ENCODE data around the gene HIP1. TPM values are rescaled to one million over a fixed set of nuclear protein-coding genes. Genes with fewer than 3 reads are reported as not detected.
A peak's percentile ranks its signal among the peaks of the same experiment; 100 is the strongest.
"Not testable (repeated sequence)": the region's sequence is repeated elsewhere in the genome, so short reads cannot be mapped to it uniquely, and the experiment has no call there.

Gene HIP1
- total RNA-seq, 2 experiments from 2014 or later: 4.1 to 4.6 TPM

GRCh38 chr7:75735581-75736350, 3.0 kb downstream of the HIP1 start:
- CTCF ChIA-PET: no interaction called here
- peaks cover 7% of the 10 kb centered on the region for H3K27me3 Mint-ChIP-seq (ENCODE audit: low read depth)
- no peak for DNase-seq
- H3K4me1 Mint-ChIP-seq (ENCODE audit: low read depth): peaks cover 24% of the 10 kb centered on the region
- POLR2A ChIA-PET: no interaction called here
- ATAC-seq: no peak
- H3K36me3 Mint-ChIP-seq (ENCODE audit: low read depth): no peaks in the 10 kb centered on the region
- H3K27ac Mint-ChIP-seq: no peak overlapping the region
- H3K4me3 Mint-ChIP-seq: no peak overlapping the region
- H3K9me3 Mint-ChIP-seq (ENCODE audit: insufficient read depth): no peaks in the 10 kb centered on the region

- CTCF ChIA-PET: interaction anchor here (0.7 kb wide), 1 partner anchor 27 kb away, joined by 3 read pairs; no protein-coding TSS in a partner anchor
Observed at GRCh38 chr7:75734586-75735458, 3.9 kb downstream of the HIP1 start.

GRCh38 chr7:75732764-75733630, 5.7 kb downstream of the HIP1 start:
- ChIA-PET POLR2A (no interaction called here), CTCF (no interaction called here)
- Mint-ChIP-seq H3K4me1 (ENCODE audit: low read depth) (peaks cover 32% of the 10 kb centered on the region), H3K9me3 (ENCODE audit: insufficient read depth) (no peaks in the 10 kb centered on the region), H3K36me3 (ENCODE audit: low read depth) (no peaks in the 10 kb centered on the region), H3K4me3 (no peak overlapping the region), H3K27ac (no peak overlapping the region), H3K27me3 (ENCODE audit: low read depth) (peaks cover 4% of the 10 kb centered on the region)
- DNase-seq: no peak
- ATAC-seq: no peak

More at GRCh38 chr7:75734586-75735458, 3.9 kb downstream of the HIP1 start:
- ATAC-seq: no peak
- Mint-ChIP-seq H3K4me1 (ENCODE audit: low read depth) (peaks cover 24% of the 10 kb centered on the region), H3K27ac (no peak overlapping the region), H3K9me3 (ENCODE audit: insufficient read depth) (no peaks in the 10 kb centered on the region), H3K27me3 (ENCODE audit: low read depth) (peaks cover 4% of the 10 kb centered on the region), H3K4me3 (no peak overlapping the region), H3K36me3 (ENCODE audit: low read depth) (no peaks in the 10 kb centered on the region)
- POLR2A ChIA-PET: no interaction called here
- no peak for DNase-seq

GRCh38 chr7:75732016-75732521, 6.7 kb downstream of the HIP1 start:
- H3K27ac Mint-ChIP-seq: no peak overlapping the region
- H3K36me3 Mint-ChIP-seq (ENCODE audit: low read depth): no peaks in the 10 kb centered on the region
- DNase-seq: no peak
- ATAC-seq: no peak
- no peak overlapping the region for H3K4me3 Mint-ChIP-seq
- H3K27me3 Mint-ChIP-seq (ENCODE audit: low read depth): peaks cover 4% of the 10 kb centered on the region
- CTCF ChIA-PET: interaction anchor here (1.0 to 1.9 kb wide), 2 partner anchors 30 to 288 kb away, joined by 3 to 5 read pairs; no protein-coding TSS in a partner anchor
- peaks cover 36% of the 10 kb centered on the region for H3K4me1 Mint-ChIP-seq (ENCODE audit: low read depth)
- POLR2A ChIA-PET: no interaction called here
- H3K9me3 Mint-ChIP-seq (ENCODE audit: insufficient read depth): no peaks in the 10 kb centered on the region

- Mint-ChIP-seq H3K27me3 (ENCODE audit: low read depth) (no peaks in the 10 kb centered on the region), H3K36me3 (ENCODE audit: low read depth) (no peaks in the 10 kb centered on the region), H3K4me3 (peak overlapping the region; percentile 1), H3K4me1 (ENCODE audit: low read depth) (peaks cover 42% of the 10 kb centered on the region), H3K9me3 (ENCODE audit: insufficient read depth) (no peaks in the 10 kb centered on the region), H3K27ac (peak overlapping the region; percentile 71)
- ChIA-PET POLR2A (interaction anchor here (1.2 kb wide), 1 partner anchor 9 kb away, joined by 5 read pairs; the partner anchor contains the start of gene HIP1), CTCF (no interaction called here)
- no peak for ATAC-seq
- no peak for DNase-seq
Observed at GRCh38 chr7:75729851-75730274, 8.9 kb downstream of the HIP1 start.

GRCh38 chr7:75727881-75728593, 10.7 kb downstream of the HIP1 start:
- H3K4me1 Mint-ChIP-seq (ENCODE audit: low read depth): peaks cover 45% of the 10 kb centered on the region
- CTCF ChIA-PET: interaction anchor here (0.8 to 1.1 kb wide), 2 partner anchors 23 to 29 kb away, joined by 3 read pairs; no protein-coding TSS in a partner anchor
- H3K36me3 Mint-ChIP-seq (ENCODE audit: low read depth): no peaks in the 10 kb centered on the region
- DNase-seq (peak; percentile 85), ATAC-seq (peak; percentile 94)
- POLR2A ChIA-PET: interaction anchor here (2.0 kb wide), 1 partner anchor 12 kb away, joined by 9 read pairs; the partner anchor contains the start of gene HIP1
- peak overlapping the region; percentile 88 for H3K27ac Mint-ChIP-seq
- H3K4me3 Mint-ChIP-seq: peak overlapping the region; percentile 48
- H3K27me3 Mint-ChIP-seq (ENCODE audit: low read depth): no peaks in the 10 kb centered on the region
- H3K9me3 Mint-ChIP-seq (ENCODE audit: insufficient read depth): no peaks in the 10 kb centered on the region

- CTCF ChIA-PET: interaction anchor here (0.8 to 1.1 kb wide), 2 partner anchors 24 to 28 kb away, joined by 3 read pairs; no protein-coding TSS in a partner anchor
- H3K27me3 Mint-ChIP-seq (ENCODE audit: low read depth); DNase-seq; ATAC-seq; H3K36me3 Mint-ChIP-seq (ENCODE audit: low read depth); H3K9me3 Mint-ChIP-seq (ENCODE audit: insufficient read depth): not testable (repeated sequence)
- Mint-ChIP-seq H3K27ac (peak overlapping the region; percentile 88), H3K4me1 (ENCODE audit: low read depth) (peaks cover 45% of the 10 kb centered on the region), H3K4me3 (peak overlapping the region; percentile 48)
- POLR2A ChIA-PET: interaction anchor here (2.0 kb wide), 1 partner anchor 12 kb away, joined by 9 read pairs; the partner anchor contains the start of gene HIP1
Observed at GRCh38 chr7:75727351-75727750, 11.4 kb downstream of the HIP1 start.

- Mint-ChIP-seq H3K36me3 (ENCODE audit: low read depth) (no peaks in the 10 kb centered on the region), H3K9me3 (ENCODE audit: insufficient read depth) (no peaks in the 10 kb centered on the region), H3K27me3 (ENCODE audit: low read depth) (no peaks in the 10 kb centered on the region), H3K4me3 (no peak overlapping the region), H3K27ac (no peak overlapping the region), H3K4me1 (ENCODE audit: low read depth) (peaks cover 37% of the 10 kb centered on the region)
- POLR2A ChIA-PET: no interaction called here
- DNase-seq (no peak), ATAC-seq (no peak)
- CTCF ChIA-PET: no interaction called here
Observed at GRCh38 chr7:75725306-75725705, 13.4 kb downstream of the HIP1 start.

GRCh38 chr7:75723444-75723843, 15.3 kb downstream of the HIP1 start:
- H3K4me3 Mint-ChIP-seq: no peak overlapping the region
- ATAC-seq (no peak), DNase-seq (no peak)
- peaks cover 22% of the 10 kb centered on the region for H3K4me1 Mint-ChIP-seq (ENCODE audit: low read depth)
- no peaks in the 10 kb centered on the region for H3K9me3 Mint-ChIP-seq (ENCODE audit: insufficient read depth)
- ChIA-PET POLR2A (interaction anchor here (0.9 kb wide), 1 partner anchor 16 kb away, joined by 3 read pairs; no protein-coding TSS in a partner anchor), CTCF (no interaction called here)
- no peaks in the 10 kb centered on the region for H3K27me3 Mint-ChIP-seq (ENCODE audit: low read depth)
- no peaks in the 10 kb centered on the region for H3K36me3 Mint-ChIP-seq (ENCODE audit: low read depth)
- no peak overlapping the region for H3K27ac Mint-ChIP-seq

- no peaks in the 10 kb centered on the region for H3K27me3 Mint-ChIP-seq (ENCODE audit: low read depth)
- CTCF ChIA-PET: no interaction called here
- H3K36me3 Mint-ChIP-seq (ENCODE audit: low read depth): no peaks in the 10 kb centered on the region
- H3K27ac Mint-ChIP-seq: no peak overlapping the region
- no peak overlapping the region for H3K4me3 Mint-ChIP-seq
- no peak for ATAC-seq
- DNase-seq: no peak
- H3K9me3 Mint-ChIP-seq (ENCODE audit: insufficient read depth): no peaks in the 10 kb centered on the region
- peaks cover 11% of the 10 kb centered on the region for H3K4me1 Mint-ChIP-seq (ENCODE audit: low read depth)
- POLR2A ChIA-PET: no interaction called here
Observed at GRCh38 chr7:75722373-75722772, 16.4 kb downstream of the HIP1 start.
